SK-MEL-5 (cell line): ENCODE measurements around the gene GNG14. TPM values are rescaled to one million over a fixed set of nuclear protein-coding genes. Genes with fewer than 3 reads are reported as not detected.
"Not testable (repeated sequence)": the region's sequence is repeated elsewhere in the genome, so short reads cannot be mapped to it uniquely, and the experiment has no call there.

ENCODE experiments used
- DNase-seq: peaks from one replicate; pipeline ENCODE4 v3.0.0-alpha.2; 2016; ENCODE audit warnings: low read depth, low spot score
- in situ Hi-C: cut with HindIII; loops from 2 replicates; pipeline ENCODE4 v1.10.0; 2016; ENCODE audit warnings: low sequenced_read_pairs, high pct_unique_total_duplicates, low pct_unique_long_range_greater_than_20kb
- polyA plus RNA-seq, 2 experiments: library from polyadenylated mRNA; depleted of rRNA; stranded (reverse); fragments of >200 nt; gene quantifications; 2 replicates each; pipeline ENCODE4 v1.2.3, GENCODE V29; 2015
- total RNA-seq: library from RNA; depleted of rRNA; stranded (reverse); fragments of >200 nt; shearing (Covaris generic); gene quantifications from 2 replicates; pipeline ENCODE4 v1.2.3, GENCODE V29; 2014; rRNA removed

GNG14 gene
- total RNA-seq, result not detected in 2 replicates
- not detected in 2 replicates for polyA plus RNA-seq (2015; cell fraction: cytosol; rRNA removed)
- polyA plus RNA-seq (2015; cell fraction: nucleus; rRNA removed), result not detected in 2 replicates

DNA sequence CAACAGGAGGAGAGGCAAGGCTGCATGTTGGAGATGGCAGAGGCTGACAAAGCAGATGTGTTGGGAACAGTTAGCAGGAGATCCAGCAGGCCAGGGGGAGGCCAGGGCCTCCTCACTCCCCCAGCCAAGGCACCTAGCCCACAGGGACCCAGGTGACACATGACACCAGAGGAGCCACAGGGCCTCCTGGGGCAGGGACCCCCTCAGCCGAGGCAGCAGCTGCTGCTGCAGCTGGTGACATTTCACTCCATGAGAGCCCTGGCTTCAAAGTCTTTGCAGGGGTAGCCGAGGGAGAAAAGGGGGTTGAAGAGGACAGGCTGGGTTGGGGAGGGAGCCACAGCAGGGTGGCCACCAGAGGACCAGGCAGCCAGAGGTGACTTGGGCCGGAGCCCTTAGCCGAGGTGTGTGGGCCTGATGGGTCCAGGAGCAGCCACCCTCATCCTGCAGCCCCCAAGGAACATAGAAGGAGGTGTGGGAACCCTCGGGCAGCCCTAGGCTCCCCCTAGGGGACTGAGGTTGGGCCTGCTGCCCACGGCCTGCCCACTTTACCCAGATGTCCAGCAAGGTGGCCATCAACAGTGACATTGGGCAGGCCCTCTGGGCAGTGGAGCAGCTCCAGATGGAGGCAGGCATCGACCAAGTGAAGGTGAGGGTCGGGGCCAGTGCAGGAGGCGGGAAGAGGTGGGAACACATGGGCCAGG lies at the start of gene GNG14:
Gene GNG14, plus strand, starts transcription at position 503 of the 701 bp plus-strand sequence. Its CDS starts 51 bp downstream, at position 554.
- in situ Hi-C loops, result no loop called here
- no peak for DNase-seq

DNA sequence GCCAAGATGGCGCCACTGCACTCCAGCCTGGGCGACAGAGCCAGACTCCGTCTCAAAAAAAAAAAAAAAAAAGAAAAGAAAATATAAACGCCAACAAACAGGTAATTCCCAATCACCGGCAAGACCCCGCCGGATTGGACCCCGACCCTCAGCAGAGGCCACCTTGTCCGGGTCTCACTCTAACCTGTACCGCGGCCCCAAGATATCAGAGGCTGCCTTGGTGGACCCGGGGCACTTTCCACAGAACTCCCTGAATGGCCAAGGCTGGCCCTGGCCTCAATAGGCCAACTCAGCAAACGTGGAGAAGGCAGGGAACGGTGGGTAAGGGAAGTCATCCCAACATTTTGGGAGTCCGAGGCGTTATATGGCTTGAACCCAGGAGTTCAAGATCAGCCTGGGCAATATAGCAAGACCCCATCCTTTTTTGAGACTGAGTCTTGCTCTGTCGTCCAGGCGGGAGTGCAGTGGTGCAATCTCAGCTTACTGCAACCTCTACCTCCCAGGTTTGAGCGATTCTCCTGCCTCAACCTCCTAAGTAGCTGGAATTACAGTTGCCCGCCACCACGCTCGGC lies 49.1 kb upstream of the GNG14 start:
- in situ Hi-C loops, result no loop called here
- no peak for DNase-seq

DNA sequence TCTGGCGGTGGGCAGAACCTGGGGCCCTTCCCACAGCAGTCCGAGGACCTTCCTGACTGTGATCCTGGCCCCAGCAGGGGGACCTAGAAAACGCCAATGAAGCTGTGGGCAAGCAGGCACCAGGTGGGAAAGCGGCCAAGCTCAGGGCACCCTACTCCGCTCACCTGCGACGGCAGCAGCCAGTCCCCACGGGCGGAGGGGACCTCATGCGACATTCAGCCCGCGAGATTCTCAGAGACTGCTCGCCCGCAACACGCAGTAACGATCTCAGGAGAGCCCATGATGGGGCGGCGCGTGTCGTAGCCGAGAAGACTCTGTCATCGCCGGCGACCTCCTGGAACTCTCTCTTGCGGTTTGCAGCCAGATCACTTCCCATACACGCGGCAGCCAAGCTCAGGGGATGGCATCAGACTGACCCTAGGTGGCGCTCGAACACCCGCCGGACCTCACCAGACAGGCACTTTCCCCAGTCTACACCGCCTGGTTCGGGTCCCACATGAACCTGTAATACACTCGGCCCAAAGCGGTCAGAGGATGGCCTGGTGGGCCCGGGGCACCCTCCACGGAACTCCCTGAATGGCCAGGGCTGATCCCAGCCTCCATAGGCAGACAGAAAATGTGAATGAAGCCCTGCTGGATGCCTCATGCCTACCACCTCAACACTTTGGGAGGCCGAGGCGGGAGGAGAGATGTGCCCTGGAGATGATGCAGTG lies 47.7 kb upstream of the GNG14 start:
- peak; percentile 58 for DNase-seq
- in situ Hi-C loops, result no loop called here

DNA sequence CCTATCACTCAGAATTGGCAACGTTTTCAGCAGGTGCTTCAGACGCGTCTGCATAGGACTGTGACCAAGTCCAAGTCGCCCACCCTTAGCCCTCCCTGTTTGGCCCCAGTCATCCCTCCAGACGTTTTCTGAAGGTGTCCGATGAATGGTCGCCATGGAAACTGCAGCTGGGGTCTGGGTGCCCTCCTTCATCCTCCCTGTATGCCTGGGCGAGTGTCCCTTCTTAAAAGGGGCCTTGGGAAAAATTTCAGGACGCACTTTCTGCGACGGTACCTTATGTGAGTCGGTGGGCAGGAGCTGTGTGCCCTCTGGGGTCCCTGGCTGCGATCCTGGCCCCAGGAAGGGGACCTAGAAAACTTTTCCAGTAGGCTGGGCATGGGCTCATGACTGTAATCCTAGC lies 46.3 kb upstream of the GNG14 start:
- in situ Hi-C loops, result no loop called here
- no peak for DNase-seq

DNA sequence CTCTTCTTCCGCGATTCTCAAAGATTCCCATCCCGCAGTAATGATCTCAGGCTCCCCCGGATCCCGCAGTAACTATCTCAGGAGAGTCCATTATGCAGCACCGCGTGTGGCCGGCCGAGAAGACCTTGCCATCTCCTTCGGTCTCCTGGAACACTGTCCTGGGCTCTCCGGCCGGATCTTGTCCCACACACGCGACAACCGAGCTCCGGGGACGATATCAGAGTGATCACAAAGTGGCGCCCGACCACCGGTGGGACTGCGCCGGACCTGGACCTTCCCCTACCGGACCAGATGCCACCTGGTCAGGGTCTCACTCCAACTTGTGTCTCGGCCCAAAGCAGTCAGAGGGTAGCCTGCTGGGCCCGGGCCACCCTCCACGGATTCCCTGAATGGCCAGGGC lies 45.3 kb upstream of the GNG14 start:
- in situ Hi-C loops, result no loop called here
- DNase-seq, result no peak

DNA sequence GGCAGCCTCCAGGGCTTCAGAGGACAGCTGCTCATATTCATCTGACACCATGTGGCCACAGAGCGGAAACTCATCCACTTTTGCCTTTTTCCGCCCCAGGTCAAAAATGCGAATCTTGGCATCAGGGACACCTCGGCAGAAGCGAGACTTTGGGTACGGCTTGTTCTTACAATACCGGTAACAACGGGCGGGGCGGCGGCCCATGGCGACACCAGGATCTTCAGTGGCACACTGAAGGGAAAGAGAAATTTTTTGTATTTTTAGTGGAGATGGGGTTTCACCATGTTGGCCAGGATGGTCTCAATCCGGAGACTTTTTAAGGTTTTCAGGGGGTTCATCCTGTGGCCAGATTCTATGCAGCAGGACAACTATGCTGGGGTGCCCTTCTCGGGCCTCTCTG lies 44.1 kb upstream of the GNG14 start:
- in situ Hi-C loops, DNase-seq: not testable (repeated sequence)

DNA sequence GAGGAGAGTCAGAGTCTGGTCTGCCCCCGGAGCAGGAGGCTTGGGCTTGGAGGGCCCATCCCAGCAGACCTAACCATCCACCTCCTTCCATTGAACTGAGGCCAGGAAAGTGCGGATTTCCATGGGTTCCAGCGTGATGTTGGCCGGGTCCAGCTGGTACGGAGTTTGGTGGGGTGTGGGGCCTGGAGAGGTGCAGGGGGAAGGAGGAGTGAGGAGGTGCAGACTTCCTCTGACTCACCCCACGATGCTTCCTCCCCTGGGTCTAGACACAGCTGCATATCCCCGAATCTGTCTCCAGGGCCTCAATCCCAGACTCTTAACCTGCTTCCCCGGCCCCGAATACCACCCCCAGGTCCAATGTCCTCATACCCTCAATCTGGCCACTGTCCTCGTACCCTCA lies 41.2 kb upstream of the GNG14 start:
- no peak for DNase-seq
- in situ Hi-C loops, result no loop called here

DNA sequence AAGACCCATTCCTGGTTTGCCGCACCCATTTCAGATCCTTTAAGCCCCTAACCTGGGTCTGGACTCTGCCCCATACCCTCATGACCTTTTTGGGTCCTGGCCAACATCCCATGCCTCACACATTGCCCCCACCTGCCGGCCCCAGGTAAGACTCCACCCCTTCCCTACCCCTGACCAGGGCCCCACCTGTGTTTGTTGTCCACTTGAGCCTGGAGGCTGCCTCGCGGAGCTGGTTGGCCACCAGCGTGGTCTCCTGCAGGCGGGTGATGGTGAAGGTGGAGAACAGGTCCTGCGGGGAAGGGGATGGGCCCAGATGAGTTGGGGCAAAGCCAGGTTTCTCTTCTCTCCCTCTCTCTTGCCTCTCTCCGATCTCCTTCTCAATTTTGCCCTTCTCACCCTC lies 40.8 kb upstream of the GNG14 start:
- in situ Hi-C loops, result no loop called here
- no peak for DNase-seq

DNA sequence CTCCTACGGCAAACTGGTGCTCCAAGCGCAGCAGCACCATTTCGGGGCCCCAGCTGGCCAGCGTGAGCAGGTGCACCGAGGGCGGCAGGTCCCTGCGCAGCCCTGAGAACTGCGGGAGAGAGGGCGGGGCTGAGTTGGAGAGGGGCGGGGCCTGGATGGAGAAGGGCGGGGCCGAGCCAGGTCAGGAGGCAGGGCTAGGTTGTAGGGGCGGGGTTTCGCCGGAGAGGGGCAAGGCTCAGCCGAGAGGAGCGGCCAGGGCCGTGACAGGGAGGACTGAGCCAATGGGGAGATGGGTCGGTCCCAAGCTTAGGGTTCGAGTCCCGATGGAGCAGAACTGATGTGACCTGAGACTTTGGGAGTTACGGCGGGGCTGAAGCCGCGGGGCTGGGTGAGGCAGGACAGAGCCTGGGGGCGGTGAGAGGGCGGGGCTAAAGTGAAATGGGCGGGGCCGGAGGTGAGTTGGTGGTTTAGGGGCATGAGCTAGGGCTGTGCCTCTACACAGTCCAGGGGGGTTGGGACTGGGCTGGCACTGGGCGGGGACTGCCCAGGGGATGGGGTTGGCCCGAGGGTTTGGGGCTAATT lies 40.2 kb upstream of the GNG14 start:
- no peak for DNase-seq
- in situ Hi-C loops, result no loop called here

DNA sequence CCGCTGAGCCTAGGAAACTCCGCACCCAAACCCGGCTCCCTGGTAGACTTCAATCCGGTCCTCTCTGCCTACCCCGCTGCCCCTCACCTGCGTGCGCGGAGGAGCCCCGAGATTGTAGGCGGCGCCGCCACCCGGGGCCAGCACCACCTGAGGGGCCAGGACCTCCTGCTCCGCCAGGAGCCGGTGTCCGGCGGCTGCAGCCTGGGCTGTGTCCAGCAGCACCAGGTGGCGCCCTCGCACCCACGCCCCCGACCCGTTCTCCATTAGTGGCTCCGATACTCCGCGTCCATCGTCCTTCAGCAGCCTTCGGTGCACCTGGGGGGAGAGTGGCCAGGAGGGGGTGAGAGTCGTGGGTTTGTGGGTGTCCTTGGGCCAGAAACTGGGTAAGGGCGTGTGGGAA lies 39.7 kb upstream of the GNG14 start:
- in situ Hi-C loops, result no loop called here
- no peak for DNase-seq

DNA sequence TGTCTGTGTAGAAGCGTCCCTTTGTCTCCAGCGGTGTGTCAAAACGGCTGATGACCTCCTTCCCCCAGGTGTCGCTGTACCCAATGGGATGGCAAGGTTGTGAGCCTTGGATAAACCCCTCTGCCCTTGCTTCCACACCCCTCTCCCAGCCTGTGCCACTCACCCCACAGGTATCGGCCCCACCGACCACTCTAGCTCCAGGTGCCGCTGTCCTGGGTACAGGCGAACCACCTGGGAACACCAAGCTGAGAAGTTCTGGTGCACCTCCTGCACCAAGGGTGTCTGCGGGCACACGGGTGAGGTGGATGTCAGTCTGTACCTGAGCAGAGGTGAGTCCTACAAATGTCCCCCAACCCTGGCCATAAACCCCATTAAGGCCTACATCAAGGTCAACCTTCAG lies 37.9 kb upstream of the GNG14 start:
- DNase-seq, result no peak
- in situ Hi-C loops, result no loop called here

DNA sequence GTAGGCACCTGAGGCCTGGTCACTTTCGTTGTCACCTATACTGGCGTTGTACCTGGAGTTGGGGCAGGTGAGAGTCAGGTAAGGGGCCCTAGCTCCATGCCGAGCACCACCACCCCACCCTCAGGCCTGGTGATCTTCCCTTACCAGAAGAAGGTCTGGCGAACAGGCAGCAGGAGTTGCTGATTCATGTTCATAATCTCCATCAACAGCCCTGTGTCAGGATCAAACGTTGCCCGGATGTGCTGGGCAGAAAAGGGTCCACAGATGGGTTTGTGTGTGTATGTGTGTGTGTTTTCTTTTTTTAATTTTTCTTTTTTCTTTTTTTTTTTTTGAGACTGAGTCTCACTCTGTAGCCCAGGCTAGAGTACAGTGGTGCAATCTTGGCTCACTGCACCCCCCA lies 35.6 kb upstream of the GNG14 start:
- no peak for DNase-seq
- in situ Hi-C loops, result no loop called here

DNA sequence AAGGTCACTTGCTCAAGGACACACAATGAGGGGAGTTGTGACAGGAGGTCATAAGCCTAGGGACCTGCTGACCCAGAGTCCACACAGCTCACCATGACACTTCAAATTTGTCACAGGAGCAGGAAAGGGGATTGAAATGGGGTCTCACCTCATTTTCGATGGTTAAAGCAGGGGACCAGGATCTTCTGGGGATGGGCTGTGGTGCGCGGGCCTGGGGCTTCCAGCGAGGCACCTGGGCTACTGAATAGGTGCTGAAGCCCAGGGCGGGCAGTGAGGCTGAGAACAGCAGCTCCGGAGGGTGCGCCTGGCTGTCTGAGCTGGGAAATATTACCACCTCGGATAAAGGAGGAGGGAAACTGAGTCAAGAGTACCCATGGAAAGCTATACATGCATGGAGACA lies 32.3 kb upstream of the GNG14 start:
- DNase-seq, result no peak
- in situ Hi-C loops, result no loop called here

DNA sequence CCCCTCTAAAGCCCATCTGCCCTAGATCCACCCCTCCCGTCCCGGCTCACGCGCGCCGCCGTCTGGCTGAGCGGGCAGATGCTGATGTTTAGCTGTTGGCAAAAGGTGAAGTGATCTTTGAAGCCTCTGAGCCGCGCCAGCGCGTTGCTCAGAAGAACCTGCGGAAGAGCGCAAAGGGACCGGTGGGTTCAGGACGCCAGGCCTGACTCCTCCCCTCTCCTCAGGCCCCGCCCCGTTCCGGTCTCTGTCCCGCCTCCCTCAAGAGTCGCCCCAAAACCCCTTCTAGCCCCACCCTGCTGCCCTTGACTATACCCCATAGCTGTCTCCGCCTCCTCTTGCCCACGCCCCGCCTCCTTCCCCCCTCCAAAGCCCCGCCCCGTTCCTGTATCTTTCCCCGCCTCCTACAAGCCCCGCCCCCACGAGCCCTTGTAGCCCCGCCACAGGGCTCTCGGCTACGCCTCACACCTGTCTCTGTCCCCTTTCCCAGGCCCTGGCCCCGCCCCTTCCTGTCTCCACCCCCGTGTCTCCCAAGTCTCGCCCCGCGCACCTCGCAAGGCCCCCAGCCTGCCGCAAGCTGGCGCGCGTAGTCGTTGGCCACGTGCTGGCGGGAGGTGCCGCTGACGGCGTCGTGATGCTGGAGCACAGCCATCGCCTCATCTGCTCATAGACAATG lies 30.8 kb upstream of the GNG14 start:
- DNase-seq, result no peak
- in situ Hi-C loops, result no loop called here

DNA sequence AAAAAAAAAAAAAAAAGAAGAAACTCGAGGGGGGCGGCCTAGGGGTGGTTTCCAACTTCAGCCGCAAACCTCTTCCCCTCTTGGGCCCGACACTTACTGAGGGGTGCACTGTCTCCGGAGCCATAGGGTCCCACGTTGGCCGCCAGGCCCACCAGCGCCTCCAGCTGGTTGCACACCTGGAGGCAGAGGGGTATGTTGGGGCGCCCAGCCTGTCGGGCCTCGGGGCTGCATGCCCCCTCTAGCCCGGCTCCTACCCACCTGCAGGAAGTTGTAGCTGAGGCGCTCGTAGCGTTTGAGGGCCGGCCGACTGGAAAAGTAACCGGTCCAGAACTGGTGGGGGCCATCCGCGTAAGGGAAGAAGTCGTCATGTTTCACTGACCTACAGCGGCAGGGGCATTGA lies 29.8 kb upstream of the GNG14 start:
- DNase-seq, result no peak
- in situ Hi-C loops, result no loop called here

DNA sequence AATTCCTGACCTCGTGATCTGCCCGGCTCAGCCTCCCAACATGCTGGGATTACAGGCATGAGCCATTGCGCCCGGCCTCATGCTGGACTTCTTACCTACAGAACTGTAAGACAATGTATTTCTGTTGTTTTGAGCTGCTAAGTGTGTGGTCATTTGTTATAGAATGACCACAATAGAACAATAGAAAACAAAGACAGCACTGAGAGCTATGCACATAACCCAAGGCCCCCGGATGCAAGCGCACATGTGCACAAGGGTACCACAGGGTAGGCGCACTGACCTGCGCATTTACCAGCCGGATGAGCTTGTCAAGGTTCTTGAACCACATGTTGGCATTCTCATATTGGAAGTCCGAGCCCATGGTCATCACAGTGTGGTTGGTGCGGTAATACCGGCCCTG lies 26.8 kb upstream of the GNG14 start:
- in situ Hi-C loops, result no loop called here

DNA sequence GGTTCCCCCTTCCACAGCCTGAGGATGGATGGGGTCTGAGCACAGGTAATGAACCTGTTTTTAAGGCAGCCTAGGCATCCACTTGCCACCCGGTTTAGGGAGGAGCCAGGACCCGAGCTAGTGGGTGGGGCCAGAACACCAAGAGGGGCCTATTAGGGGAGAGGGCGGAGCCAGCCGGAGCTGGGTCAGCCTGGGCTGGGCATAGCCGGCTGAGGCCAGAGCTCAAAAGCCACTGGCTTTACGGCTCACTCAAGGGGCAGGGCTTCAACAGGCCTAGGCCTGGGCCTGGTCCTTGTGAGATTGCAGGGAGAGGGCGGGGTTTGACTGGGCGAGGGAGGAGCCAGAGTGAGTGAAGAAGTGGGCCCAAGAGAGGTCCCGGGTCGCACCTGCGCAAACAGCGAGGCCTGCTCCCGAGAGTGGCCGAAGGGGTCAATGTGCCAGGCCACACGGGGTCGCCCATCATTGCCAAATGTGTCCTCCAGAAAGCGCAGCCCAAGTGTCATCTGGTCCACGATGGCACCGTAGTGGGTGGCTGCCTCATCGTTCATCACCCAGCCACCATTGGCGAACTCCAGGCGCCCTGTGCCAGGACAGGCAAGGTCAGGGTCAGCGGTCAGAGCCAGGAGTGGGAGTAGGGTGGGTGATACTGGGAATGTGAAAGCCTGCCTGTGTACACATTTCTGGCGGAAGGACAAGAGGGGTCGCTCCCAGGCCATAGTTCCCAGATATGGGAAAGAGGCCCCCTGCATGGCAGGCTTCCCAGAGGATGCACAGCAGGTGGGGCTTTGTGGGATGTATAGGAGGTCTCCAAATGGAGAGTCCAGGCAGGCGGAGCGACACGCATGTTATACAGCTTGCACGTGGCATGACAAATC lies 23.2 kb upstream of the GNG14 start:
- in situ Hi-C loops, result no loop called here

More for the DNA sequence above, 26.8 kb upstream of the GNG14 start:
- no peak for DNase-seq

More for the DNA sequence above, 23.2 kb upstream of the GNG14 start:
- peak; percentile 34 for DNase-seq
